GM19043 (cell line): ENCODE data around the gene ENHO.

Experiments
- ATAC-seq: cut with Tn5 transposase; IDR thresholded peaks from one replicate; pipeline ENCODE4 v1.9.1; 2021; ENCODE audit warnings: low read depth; ENCODE audit not compliant: unreplicated experiment

ENHO gene

DNA sequence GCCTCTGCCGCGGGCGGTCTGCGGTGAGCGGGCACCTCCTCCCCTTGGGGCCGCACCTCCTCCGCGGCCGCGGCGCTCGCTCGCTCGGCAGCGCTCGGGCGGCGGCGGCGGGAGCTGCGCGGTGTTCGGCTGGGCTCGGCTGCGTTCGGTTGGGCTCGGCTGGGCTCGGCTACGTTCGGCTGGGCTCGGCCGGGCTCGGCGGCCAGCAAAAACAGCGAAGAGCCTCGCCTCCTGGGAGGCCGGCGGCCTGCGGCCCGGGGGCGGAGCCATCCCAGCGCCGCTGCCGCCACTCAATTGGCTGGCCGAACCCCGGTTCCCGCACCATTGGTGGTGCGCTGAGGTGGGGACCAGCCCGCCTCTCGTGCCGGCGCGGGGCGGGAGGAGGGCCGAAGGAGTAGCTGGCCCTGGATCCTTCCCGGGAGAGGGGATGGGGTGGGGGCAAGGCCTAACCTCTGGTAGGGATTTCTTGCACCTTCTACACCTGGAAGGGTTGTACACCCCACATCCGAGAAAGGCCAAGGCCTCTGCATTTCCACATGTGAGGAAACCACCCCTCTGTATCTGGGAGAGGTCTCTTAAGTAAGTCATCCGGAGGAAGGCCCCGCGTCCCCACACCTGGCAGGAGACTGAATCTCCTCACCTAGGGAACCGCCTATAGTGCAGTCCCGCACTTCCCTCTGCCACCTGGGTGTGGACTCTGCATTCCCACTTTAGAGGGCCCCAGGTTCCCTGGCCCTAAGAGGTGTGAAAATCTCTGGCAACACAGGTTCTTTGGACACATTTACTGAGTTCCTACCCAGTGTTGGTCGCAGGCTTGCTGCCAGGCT lies at the start of gene ENHO:
TSS of gene ENHO (minus strand) at position 20 of the 827 bp plus-strand sequence. CDS start 1,295 bp downstream, outside the sequence.
- peak; percentile 85 for ATAC-seq

DNA sequence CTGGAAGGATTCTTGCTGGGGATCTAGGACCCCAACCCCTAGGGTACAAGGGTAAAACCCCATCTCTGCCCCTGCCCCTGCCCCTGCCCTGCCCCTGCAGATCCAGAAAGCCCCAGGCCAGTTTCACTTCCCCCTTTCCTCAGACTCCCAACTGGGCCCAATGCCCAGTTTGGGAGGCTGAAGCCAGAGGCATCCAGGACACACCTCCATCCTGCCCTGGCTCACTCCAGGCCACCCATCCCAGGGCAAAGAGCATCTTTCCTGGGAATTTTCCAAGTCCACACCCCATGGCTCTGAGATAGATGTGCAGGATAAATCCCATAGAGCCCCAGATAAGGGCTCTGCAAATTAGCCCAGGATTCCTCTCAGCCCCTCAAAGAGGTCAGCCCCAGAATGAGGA lies 49.3 kb upstream of the ENHO start:
- no peak for ATAC-seq

DNA sequence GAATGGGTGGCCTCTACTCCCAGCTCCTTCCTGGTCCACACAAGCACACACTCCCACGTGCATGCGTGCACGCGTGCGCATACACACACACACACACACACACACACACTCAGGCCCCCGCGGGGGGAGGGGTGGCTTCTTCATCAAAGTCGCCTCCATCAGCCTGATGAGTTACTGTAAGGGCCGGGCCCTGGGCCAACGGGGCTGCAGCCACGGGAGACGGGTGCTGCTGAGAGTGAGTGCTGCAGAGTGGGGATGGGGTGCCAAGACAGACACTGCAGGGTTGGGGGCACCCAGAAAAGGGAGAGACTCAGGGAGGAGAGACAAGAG lies 48.7 kb upstream of the ENHO start:
- no peak for ATAC-seq

DNA sequence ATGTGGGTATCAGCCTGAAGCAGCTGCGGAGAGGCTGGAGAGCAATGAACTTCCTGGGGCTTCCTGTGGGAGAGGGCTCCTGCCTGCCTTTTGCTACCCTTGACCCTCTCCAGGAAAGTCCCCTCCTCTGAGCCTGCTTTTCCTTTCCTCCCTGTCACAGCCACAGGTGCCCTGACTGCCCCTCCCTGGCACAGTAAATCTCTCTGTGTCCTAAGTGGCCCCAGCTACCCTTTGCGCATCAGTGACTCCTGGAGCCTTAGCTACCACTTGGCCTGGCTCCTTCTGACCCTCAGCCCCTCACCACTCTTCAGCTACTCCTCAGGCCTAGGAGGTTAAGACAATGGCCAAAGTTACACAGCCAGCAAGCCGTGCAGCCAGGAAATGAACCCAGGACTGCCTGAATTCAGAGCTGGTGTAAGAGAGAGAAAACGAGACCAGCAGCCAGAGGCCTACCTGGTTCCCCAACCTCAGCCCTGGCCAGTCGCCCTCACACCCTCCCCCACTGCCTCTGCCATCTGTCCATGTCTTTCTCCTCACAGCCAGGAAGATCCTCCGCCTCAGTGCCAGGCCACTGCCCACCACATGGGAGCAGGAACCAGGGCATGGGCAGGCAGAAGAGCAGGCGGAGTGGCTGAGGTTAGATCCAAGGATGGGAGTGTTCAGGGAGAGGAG lies 48.2 kb upstream of the ENHO start:
- ATAC-seq, result no peak

DNA sequence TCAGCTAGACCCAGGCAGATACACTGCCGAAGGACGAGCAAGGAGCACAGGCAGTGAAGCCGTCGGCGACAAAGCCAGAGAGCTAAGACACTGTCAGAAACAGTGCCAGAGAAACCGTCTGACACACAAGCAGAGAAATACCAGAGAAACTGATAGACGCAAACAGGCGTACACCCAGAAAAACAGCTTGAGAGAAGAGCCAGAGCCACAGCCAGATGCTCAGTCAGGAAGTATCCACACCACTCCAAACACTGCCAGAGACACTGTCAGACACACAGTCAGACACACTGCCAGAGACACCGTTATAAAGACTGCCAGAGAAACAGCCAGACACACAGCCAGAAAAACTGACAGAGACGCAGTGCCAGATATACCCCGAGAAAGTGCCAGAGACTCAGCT lies 47.6 kb upstream of the ENHO start:
- no peak for ATAC-seq

DNA sequence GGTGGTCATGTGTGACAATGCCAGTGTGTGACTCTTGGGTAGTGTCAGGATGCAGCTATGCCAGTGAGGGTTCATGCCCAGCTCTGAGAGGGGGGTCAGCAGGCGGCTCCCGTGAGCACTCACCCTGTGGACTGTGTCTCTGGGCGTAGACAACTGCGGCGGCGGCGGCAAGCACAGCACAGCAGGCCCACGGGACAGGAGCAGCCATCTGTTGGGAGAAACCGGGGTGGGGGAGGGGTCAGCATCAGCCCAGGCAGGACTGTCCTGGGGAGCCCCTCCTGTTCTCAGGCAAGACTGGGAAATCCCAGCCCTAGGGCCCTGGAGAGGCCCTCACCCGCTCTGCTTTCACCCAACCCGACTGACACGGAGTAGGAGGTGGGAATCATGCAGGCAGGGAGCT lies 46.0 kb upstream of the ENHO start:
- no peak for ATAC-seq

DNA sequence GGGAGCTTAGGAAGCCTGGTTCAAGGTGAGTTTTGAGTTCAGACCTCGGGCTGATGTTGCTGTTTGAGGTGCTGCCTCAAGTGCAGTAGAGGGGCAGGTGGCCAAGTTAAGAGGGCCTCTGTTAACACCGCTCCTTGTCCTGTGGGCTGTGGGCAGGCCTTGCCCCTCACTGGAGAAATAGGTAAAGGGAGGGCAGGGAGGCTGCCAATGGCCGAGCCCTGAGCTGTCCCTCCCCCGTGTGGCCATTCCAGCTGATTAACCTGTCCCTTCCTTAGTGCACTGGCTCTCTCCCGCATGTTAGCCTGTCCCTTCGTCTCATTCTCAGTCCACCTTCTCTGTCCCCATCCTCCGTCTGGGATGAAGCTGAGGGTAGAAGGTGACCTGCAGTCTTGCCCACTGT lies 45.3 kb upstream of the ENHO start:
- no peak for ATAC-seq

DNA sequence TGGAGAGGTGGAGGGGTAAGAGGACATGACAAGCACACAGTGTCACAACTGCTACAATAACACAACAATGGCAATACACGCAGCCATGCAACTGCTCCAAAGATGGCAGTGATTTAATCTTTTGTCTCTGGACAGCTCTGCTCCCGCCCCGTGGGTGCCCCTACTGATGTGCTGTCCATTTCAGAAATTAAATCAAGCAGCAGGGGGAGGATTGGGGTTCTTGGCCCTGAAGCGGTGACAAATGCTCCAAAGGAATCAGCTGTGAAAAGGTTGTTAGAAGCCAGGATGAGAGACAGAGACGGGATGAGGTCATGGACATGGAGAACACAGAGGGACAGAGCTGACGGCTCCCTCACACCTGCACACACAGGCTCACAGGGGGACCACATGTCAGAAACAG lies 44.2 kb upstream of the ENHO start:
- ATAC-seq, result no peak

DNA sequence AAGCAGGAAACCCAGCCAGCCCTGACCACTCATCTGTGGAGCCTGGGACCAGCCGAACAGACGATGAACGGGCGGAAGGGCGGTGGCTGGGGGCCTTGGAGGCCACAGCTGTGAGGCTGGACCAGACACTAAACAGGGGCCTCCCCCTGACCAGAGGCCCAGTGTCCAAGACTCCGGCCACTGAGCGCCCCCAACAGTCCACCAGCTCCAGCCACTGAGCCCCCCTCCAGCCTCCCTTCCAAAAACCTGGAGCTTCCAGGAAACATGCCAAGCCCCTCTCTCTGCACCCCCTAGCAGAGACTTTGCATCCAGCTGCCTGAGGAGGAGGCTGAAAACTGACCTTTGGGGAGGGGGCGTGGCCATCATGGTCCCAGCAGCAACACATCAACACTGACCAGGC lies 43.5 kb upstream of the ENHO start:
- no peak for ATAC-seq

DNA sequence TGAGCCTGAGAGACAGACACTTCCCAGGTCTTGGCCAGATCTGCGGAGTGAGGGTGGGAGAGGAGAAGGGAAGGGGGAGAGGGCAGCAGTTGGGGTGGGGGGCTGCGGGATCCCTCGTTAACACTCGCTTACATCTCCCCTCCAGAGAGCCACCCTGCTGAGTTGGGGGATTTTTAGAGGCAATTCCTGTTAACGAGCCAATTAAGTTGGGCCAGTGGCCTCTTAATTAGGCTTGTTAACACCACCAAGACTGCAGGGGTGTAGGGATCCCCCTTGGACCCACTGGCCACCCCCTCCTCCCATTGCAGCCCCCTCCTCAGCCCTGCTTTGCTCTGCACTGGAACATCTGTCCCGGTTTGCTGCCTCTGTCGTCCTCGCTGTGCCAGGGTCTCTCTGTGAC lies 43.1 kb upstream of the ENHO start:
- ATAC-seq, result no peak

DNA sequence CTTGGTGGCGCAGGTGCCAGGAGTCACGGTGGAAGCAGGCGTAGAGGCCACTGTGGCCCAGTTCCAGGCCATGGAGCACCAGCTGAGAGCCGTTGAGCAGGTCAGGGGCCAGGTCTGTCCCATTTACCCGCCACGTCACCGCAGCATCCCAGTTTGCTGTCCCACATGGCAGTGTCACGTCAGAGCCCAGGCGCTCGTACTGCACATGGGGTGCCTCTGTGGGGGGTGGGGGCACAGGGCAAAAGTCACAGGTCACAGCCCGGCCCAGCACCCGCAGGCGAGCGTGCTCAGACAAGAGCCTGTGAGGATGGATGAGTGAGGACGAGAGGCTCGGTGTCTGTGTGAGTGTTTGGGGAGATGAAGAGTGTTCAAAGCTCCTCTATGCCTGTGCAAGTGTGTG lies 41.8 kb upstream of the ENHO start:
- no peak for ATAC-seq

DNA sequence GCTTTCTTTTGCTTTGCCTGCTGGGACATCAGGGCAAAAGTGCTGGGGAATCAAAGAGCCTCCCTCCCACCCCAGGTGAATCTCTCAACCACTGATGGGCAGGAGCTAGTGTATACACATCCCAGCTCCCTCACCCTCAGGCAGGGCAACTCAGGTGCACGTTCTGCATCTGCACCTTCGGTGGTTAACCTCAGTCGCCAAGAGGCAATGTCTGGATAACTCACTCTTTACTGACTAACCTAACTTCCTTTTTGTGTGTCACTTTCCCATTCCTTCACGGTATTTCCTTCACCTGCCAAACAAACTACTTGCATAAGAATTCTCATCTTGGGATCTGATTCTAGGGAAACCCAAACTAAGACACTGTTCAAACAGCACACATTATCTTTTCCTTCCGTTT lies 40.5 kb upstream of the ENHO start:
- no peak for ATAC-seq

DNA sequence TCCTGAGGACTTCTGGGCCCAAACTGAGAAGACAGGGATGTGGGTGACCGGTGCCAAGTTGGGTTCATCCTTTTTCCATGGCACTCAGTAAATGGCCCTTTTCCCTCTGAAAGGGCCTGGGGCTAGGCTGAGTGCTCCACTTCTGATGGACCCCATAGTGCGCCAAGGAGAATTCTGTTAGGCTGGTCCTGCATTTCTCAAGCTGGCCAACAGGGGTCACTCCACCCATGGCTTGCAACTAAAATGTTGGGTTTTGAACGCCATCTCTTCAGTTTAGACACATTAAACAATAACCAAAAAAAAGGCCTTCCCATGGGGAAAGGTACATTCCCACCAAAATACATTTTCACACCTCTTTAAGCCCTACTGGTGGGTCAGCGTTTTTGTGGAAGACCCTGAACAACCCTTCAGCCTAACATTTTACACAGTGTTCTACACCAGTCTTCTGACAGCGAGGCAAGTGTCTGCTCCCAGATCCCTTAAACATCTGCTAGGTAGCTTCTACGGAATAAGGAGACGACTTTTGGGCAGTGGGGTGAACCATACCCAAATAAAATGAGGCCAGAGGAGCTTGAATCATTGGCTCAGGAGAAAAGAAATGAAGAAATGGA lies 39.5 kb upstream of the ENHO start:
- no peak for ATAC-seq

DNA sequence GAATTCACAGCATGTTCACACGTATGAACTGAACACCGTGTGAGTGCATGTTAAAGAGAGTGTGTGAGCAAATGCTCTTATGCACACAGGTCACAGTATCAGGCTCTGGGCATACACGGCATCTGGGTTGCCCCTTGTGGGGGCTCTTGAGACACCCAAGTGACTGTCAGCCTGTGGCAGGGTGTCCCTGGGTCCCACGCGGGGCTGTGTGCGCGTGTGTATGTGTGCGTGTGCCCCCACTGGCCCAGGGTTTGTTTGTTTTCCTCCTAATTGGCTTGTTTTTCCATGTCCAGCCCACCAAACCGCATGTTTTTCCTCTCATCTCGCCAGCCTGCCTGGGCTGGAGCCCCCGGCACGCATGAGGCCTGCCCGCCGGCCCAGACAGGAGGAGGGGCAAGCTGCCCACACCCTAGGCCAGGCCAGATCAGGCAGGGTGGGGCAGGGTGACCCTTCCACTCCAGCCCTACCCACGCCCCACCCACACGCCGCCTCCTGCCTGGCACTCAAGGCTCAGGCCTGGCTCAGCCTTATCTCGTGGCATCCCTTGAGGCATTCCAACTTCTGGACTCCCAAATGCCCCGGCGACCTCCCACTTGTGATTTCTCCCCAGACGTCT lies 37.9 kb upstream of the ENHO start:
- no peak for ATAC-seq

DNA sequence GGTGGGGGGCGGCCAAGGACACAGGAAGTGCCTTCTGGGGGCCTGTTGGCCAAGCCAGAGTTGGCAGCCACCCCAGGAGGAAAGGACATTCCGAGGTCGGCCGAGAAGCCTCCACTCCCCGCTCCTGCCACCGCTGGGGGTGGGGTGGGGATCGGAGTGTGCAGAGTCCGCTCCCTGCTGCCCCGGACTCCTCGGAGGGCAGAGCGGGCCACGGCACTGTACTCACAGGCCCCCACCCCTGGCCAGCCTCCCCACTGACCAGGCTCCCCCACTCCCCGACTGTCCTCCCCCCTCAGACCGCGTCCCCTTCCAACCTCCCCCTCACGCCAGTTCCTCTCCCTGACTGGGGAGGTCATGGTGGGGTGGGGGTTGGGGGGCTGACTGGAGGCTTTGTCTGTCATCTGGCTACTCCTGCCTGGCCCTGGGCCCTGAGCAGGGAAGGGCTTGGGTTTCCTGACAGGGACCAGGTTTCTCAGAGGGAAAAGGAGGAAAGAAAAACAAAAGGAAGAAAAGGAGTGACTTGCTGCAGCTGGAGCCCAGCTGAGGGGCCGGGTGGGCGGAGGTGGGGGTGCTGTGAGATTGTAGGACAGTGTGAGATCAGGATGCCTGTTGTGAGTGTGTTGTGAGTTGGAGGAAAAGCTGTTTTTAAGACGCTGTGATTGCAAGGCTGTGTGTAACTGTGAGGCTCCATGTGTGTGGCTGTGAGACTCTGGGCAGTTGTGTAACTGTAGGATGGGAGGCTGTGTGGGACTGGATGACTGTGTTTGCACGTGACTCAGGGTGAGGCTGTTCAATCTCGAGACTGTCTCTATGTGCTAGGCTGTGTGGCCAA lies 37.0 kb upstream of the ENHO start:
- no peak for ATAC-seq

DNA sequence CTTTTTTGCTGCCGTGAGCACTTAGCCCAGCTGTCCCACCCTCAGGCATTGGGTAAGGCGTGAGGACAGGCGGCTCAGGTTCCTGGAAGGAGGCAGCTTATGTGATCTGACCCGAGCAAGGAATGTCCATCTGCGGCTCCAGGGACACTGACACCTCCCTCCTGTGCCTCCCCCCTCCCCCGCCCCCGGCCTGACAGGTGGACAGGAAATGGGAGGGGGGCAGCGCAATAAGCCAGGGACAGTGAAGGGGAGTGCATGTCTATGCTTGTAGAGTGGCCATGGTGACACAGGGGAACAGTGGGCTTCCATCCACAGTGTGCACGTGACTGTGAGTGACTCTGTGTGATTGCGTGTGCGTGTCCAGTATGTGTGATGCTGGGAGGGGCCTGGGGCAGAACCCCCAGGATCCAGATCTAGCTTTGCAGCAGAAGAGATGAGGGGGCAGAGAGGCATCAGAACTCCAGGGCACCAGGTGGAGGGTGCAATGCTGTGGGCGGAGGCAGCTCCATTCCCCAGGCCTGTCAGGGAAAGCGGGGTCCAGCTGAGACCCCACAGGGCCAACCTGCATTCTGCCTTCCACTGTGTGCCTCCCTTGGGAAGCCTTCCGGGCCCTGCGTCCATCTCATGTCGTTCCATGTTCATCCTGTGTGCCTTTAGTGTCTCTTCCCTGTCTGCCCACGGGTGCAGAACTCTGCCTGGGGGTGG lies 36.3 kb upstream of the ENHO start:
- ATAC-seq, result no peak

DNA sequence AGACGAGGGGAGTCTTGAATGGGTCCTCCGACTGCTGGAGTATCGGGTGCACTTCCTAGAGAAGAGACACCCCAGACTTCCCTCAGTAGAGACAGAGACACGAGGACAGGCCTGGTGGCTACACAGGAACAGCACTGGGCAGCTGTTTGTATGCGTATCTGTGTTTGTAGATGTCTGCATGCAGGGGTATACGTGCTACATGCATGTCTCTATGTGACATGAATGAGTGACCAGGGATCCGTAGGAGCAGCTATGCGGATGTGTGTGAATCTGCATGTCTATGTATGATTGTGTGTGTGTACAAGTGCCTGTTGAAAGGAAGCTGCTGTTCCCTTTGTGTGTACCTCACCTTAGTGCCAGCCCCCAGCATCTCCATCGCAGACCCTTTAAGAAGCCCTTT lies 35.6 kb upstream of the ENHO start:
- no peak for ATAC-seq

DNA sequence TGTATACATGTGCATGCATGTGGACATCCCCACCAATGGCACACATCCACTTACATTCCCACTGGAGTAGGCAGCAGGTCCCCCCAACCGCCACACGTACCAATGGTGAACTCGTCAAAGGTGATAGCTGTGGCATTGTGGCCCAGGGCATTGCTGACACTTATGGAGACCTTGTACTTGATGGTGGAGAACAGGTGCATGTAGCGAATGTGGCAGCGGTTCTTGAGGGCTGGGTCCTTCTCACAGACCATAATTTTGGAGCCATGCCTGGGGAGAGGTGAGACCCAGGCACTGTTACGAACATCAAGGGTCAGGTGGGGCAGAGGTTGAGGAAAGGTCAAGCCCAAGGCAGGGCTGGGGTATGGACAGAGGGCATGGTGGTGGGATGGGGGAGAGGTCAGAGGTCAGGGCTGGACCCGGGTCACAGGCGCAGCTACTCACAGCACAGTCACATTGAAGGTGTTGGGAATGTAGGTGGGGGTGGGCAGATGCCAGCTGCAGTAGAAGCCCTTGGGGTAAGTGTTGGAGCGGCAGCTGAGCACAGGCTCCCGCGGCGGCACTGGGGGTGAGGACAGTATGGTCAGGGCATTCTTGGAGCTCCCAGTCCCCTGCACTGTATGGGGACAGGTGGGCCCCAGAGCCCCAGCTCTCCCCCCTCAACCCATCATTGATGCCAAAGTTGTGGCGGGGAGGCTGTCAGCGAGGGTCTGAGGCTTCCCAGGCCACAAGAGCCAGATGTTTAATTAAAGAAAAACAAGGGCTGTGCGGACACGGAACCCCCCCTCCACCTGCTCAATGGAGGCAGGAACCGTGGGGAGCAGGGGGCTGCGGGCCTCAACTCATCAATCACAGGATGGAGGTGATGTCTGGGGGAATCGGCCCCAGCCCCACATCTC lies 34.9 kb upstream of the ENHO start:
- ATAC-seq, result no peak

DNA sequence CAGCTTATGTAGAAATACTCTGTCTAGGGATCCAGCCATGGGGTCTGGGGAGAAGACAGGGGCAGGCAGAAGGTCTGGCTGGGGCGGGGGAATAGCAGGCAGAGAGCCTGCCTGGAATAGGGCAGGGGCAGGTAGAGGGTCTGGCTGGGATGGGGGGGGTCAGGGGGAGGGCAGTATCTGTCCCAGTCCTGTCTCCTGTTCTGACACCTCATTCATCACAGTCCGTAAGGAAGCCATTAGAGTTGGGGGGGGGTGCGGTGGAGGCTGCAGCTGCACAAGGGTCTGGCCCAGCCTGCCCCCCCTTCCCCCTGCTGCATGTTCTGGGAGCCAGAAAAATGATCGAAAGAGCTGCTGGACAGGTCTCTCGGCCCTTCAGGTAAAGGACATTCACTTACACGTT lies 34.2 kb upstream of the ENHO start:
- ATAC-seq, result no peak
